ENCODE data around the gene CDH13.

DNA sequence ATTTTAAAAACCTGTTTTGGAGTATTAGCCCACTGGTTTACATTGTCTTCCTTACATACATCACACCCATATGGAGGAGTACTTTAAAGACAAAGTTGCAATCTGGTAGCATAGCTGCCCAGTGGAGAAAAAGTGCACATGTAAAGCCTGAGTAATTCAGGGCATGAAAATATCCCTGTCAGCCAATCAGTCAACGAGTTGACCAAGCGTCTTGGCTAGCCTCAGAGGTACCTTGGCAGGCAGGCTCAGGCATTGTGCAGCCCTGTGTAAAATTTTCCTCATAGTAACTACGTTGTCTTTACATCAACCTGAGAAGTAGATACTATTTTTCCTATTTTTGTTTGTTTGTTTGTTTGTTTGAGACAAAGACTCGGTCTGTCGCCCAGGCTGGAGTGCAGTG lies 339.0 kb downstream of the CDH13 start:
- TF ChIP-seq CTCF (IDR thresholded peaks at IDR 0.05; ENCODE audit: low read length) = no peak
- TF ChIP-seq EZH2 (optimal IDR thresholded peaks at IDR 0.05; ENCODE audit: low read depth, low read length) = no peak
- TF ChIP-seq EZH2phosphoT487 (IDR thresholded peaks at IDR 0.05; ENCODE audit: low read length) = no peak
